AG10803 (cell line): ENCODE measurements around the gene GPR45.

ENCODE experiments used
- DNase-seq: peaks from one replicate; pipeline ENCODE4 v3.0.0; 2010; ENCODE audit warnings: low read depth
- H3K4me3 ChIP-seq: 2 replicates; pipeline ENCODE4 v1.5.1; 2011; ENCODE audit warnings: mild to moderate bottlenecking, low read length, control low read depth
- CTCF ChIP-seq: conservative IDR thresholded peaks from 2 replicates; pipeline ENCODE4 v1.5.1; 2011; ENCODE audit warnings: mild to moderate bottlenecking, low read length, control low read depth, inconsistent platforms

Gene GPR45

GRCh38 chr2:105280281-105280680, 38.7 kb downstream of the GPR45 start:
- no peak for DNase-seq
- no peak for TF ChIP-seq CTCF
- H3K4me3 ChIP-seq: no peak overlapping the region

GRCh38 chr2:105283532-105283931, 42.0 kb downstream of the GPR45 start:
- no peak for TF ChIP-seq CTCF
- H3K4me3 ChIP-seq: no peak overlapping the region
- DNase-seq: no peak

GRCh38 chr2:105287692-105288091, 46.1 kb downstream of the GPR45 start:
- DNase-seq: peak; percentile 30
- peak; percentile 52 for TF ChIP-seq CTCF
- no peak overlapping the region for H3K4me3 ChIP-seq

GRCh38 chr2:105288133-105288532, 46.6 kb downstream of the GPR45 start:
- H3K4me3 ChIP-seq: no peak overlapping the region
- no peak for DNase-seq
- TF ChIP-seq CTCF: no peak

GRCh38 chr2:105290981-105291660, 49.6 kb downstream of the GPR45 start:
- no peak for TF ChIP-seq CTCF
- no peak overlapping the region for H3K4me3 ChIP-seq
- no peak for DNase-seq

GRCh38 chr2:105291981-105292380, 50.4 kb downstream of the GPR45 start:
- H3K4me3 ChIP-seq: no peak overlapping the region
- peak; percentile 53 for DNase-seq
- TF ChIP-seq CTCF: no peak
